ENCODE data around the gene KIF13A.

DNA sequence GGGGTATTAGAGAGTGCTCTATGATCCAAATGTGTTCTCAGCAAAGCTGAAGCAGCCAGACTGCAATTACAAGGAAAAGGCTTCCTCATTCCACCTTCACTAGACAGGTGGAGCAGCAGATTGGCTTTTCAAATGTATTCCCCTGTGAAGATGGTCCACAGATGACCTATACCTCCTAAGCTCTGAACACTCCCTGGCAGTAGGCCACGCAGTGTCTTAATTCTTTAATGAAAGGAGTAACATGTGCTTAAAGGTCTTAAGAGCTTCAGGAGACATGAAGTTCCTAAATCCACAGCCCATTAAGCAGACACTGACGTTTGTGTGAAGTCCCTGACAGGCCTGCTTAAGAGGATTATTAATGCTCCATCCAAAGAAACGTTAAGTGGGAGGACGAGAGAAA is 141.8 kb downstream of the KIF13A start:
- no peak for TF ChIP-seq POLR2A (IDR thresholded peaks at IDR 0.05)
- TF ChIP-seq, protein P1, sequence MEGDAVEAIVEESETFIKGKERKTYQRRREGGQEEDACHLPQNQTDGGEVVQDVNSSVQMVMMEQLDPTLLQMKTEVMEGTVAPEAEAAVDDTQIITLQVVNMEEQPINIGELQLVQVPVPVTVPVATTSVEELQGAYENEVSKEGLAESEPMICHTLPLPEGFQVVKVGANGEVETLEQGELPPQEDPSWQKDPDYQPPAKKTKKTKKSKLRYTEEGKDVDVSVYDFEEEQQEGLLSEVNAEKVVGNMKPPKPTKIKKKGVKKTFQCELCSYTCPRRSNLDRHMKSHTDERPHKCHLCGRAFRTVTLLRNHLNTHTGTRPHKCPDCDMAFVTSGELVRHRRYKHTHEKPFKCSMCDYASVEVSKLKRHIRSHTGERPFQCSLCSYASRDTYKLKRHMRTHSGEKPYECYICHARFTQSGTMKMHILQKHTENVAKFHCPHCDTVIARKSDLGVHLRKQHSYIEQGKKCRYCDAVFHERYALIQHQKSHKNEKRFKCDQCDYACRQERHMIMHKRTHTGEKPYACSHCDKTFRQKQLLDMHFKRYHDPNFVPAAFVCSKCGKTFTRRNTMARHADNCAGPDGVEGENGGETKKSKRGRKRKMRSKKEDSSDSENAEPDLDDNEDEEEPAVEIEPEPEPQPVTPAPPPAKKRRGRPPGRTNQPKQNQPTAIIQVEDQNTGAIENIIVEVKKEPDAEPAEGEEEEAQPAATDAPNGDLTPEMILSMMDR (IDR thresholded peaks at IDR 0.05), result peak in 2 of 4 experiments; percentile 15 to 25

All from prostate gland (tissue), 2 donors.